ENCODE results near the gene PRKN. TPM values are rescaled to one million over a fixed set of nuclear protein-coding genes. Genes with fewer than 3 reads are reported as not detected.

The PRKN gene
- total RNA-seq, 2 donors from 2014 or later: 6.7 to 8.2 TPM

- no peak for TF ChIP-seq POLR2A (IDR thresholded peaks at IDR 0.05)
- TF ChIP-seq CTCF (IDR thresholded peaks at IDR 0.05): no peak
- no peak for ATAC-seq
These were observed 657.6 kb downstream of the PRKN start for GRCh38 chr6:162069995-162070394.

GRCh38 chr6:162068340-162068739, 659.2 kb downstream of the PRKN start:
- intact Hi-C loops (cut with DNase I): no loop called here
- TF ChIP-seq CTCF (IDR thresholded peaks at IDR 0.05) (no peak), POLR2A (IDR thresholded peaks at IDR 0.05) (no peak)

More at GRCh38 chr6:162069995-162070394, 657.6 kb downstream of the PRKN start:
- Histone ChIP-seq H3K4me3 (no peak overlapping the region), H3K27ac (no peak overlapping the region), H3K4me1 (no peaks in the 10 kb centered on the region), H3K27me3 (no peaks in the 10 kb centered on the region), H3K36me3 (replicated peaks in 1 of 2; ENCODE audit: insufficient read depth in 1 of 2, low read depth in 2 of 2) (no peaks in the 10 kb centered on the region), H3K9me3 (no peaks in the 10 kb centered on the region)
- no peak for DNase-seq
- intact Hi-C loops (cut with DNase I): no loop called here
- WGBS, 2 donors: 92 to 93% methylated on average over 2 of the region's 2 CpGs

GRCh38 chr6:162063666-162064065, 663.9 kb downstream of the PRKN start:
- no peak for DNase-seq
- peaks cover 6% of the 10 kb centered on the region for H3K4me1 ChIP-seq
- H3K9me3 ChIP-seq: no peaks in the 10 kb centered on the region
- H3K27me3 ChIP-seq: no peaks in the 10 kb centered on the region
- H3K36me3 ChIP-seq (replicated peaks in 1 of 2; ENCODE audit: insufficient read depth in 1 of 2, low read depth in 2 of 2): no peaks in the 10 kb centered on the region
- TF ChIP-seq CTCF (IDR thresholded peaks at IDR 0.05) (no peak), POLR2A (IDR thresholded peaks at IDR 0.05) (no peak)
- WGBS, 2 donors: 93 to 97% methylated on average over 9 of the region's 9 CpGs
- no peak overlapping the region for H3K4me3 ChIP-seq
- no peak overlapping the region for H3K27ac ChIP-seq
- no peak for ATAC-seq
- intact Hi-C loops (cut with DNase I): no loop called here

More at GRCh38 chr6:162068340-162068739, 659.2 kb downstream of the PRKN start:
- 65 to 89% methylated on average over 4 of the region's 4 CpGs for WGBS, 2 donors
- no peaks in the 10 kb centered on the region for H3K36me3 ChIP-seq (replicated peaks in 1 of 2; ENCODE audit: insufficient read depth in 1 of 2, low read depth in 2 of 2)
- no peak overlapping the region for H3K4me3 ChIP-seq
- H3K27me3 ChIP-seq: no peaks in the 10 kb centered on the region
- ATAC-seq: no peak
- no peak for DNase-seq
- no peaks in the 10 kb centered on the region for H3K4me1 ChIP-seq
- H3K27ac ChIP-seq: no peak overlapping the region
- no peaks in the 10 kb centered on the region for H3K9me3 ChIP-seq

GRCh38 chr6:162058281-162058875, 669.2 kb downstream of the PRKN start:
- Histone ChIP-seq H3K36me3 (replicated peaks in 1 of 2; ENCODE audit: insufficient read depth in 1 of 2, low read depth in 2 of 2) (no peaks in the 10 kb centered on the region), H3K27ac (peak overlapping the region; percentile 60 to 83 (median 78)), H3K27me3 (no peaks in the 10 kb centered on the region), H3K4me3 (no peak overlapping the region), H3K9me3 (no peaks in the 10 kb centered on the region), H3K4me1 (peaks cover 37% of the 10 kb centered on the region)
- TF ChIP-seq CTCF (IDR thresholded peaks at IDR 0.05) (peak in 2 of 7 experiments; percentile 4), POLR2A (IDR thresholded peaks at IDR 0.05) (peak in 2 of 3 donors; percentile 23 to 29)
- ATAC-seq: peak; percentile 95
- peak; percentile 86 to 94 (median 91) for DNase-seq
- WGBS, 2 donors: 24% methylated on average over 11 of the region's 11 CpGs
- intact Hi-C loops (cut with DNase I): no loop called here

- WGBS, 2 donors: 56 to 74% methylated on average over 8 of the region's 8 CpGs
These were observed 670.8 kb downstream of the PRKN start for GRCh38 chr6:162056745-162057144.

More at GRCh38 chr6:162056745-162057144, 670.8 kb downstream of the PRKN start:
- Histone ChIP-seq H3K4me1 (peaks cover 37% of the 10 kb centered on the region), H3K27ac (peak overlapping the region in 3 of 4 donors; percentile 18 to 83 (median 80)), H3K4me3 (no peak overlapping the region), H3K9me3 (no peaks in the 10 kb centered on the region), H3K36me3 (replicated peaks in 1 of 2; ENCODE audit: insufficient read depth in 1 of 2, low read depth in 2 of 2) (no peaks in the 10 kb centered on the region), H3K27me3 (no peaks in the 10 kb centered on the region)
- ATAC-seq (no peak), DNase-seq (peak in 2 of 4 donors; percentile 25 to 37)
- TF ChIP-seq POLR2A (IDR thresholded peaks at IDR 0.05) (no peak), CTCF (IDR thresholded peaks at IDR 0.05) (no peak)
- intact Hi-C loops (cut with DNase I): no loop called here
